DMS53 (cell line): ENCODE measurements around the gene SLC26A6.
A peak's percentile ranks its signal among the peaks of the same experiment; 100 is the strongest.

Experiments
- DNase-seq: peaks from one replicate; lab custom pipeline; 2025; lab: John Stamatoyannopoulos, UW

SLC26A6 gene

GRCh38 chr3:48661501-48662144 lies 26.4 kb upstream of the SLC26A6 start:
- no peak for DNase-seq

- DNase-seq, result no peak
Observed at GRCh38 chr3:48660800-48661400, 25.6 kb upstream of the SLC26A6 start.

- no peak for DNase-seq
Observed at GRCh38 chr3:48656841-48657281, 21.6 kb upstream of the SLC26A6 start.

GRCh38 chr3:48656061-48656840 lies 21.0 kb upstream of the SLC26A6 start:
- no peak for DNase-seq

- no peak for DNase-seq
Observed at GRCh38 chr3:48655606-48656005, 20.3 kb upstream of the SLC26A6 start.

GRCh38 chr3:48655063-48655462 lies 19.8 kb upstream of the SLC26A6 start:
- DNase-seq, result no peak

GRCh38 chr3:48652923-48653715 lies 17.9 kb upstream of the SLC26A6 start:
- no peak for DNase-seq

- no peak for DNase-seq
Observed at GRCh38 chr3:48651771-48652170, 16.5 kb upstream of the SLC26A6 start.

GRCh38 chr3:48650723-48651122 lies 15.5 kb upstream of the SLC26A6 start:
- DNase-seq, result no peak

- DNase-seq, result no peak
Observed at GRCh38 chr3:48648188-48648850, 13.1 kb upstream of the SLC26A6 start.

GRCh38 chr3:48647714-48648113 lies 12.5 kb upstream of the SLC26A6 start:
- no peak for DNase-seq

GRCh38 chr3:48644898-48645760 lies 9.9 kb upstream of the SLC26A6 start:
- DNase-seq, result no peak

- DNase-seq, result no peak
Observed at GRCh38 chr3:48642605-48643004, 7.3 kb upstream of the SLC26A6 start.

GRCh38 chr3:48641396-48641795 lies 6.1 kb upstream of the SLC26A6 start:
- no peak for DNase-seq

- no peak for DNase-seq
Observed at GRCh38 chr3:48639944-48640606, 4.8 kb upstream of the SLC26A6 start.

GRCh38 chr3:48637305-48637704 lies 2.0 kb upstream of the SLC26A6 start:
- DNase-seq, result no peak

- DNase-seq, result no peak
Observed at GRCh38 chr3:48636149-48636655, 941 bp upstream of the SLC26A6 start.

GRCh38 chr3:48634661-48635221 lies 520 bp downstream of the SLC26A6 start:
- peak; percentile 39 for DNase-seq

- DNase-seq, result no peak
Observed at GRCh38 chr3:48633743-48634142, 1.5 kb downstream of the SLC26A6 start.

- no peak for DNase-seq
Observed at GRCh38 chr3:48633256-48633655, 2.0 kb downstream of the SLC26A6 start.
